ENCODE data around the gene UGGT2.

DNA sequence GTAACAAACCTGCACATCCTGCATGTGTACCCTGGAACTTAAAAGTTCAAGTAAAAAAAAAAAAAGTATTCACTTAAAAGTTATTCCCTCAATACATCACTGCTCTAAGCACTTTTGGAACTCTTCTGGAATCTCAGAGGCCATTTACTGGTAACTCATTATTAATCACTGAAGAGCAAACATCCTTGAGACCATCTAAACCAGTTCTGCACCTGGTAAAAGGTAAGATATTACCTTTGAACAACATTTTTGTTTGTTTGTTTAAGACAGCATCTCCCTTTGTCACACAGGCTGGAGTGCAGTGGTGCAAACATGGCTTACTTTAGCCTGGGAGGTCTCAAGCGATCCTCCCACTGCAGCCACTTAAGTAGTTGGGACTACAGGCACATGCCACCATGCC lies 16.7 kb downstream of the UGGT2 start:
- no peak for TF ChIP-seq CTCF (conservative IDR thresholded peaks at IDR 0.05; ENCODE audit: low read length)
- TF ChIP-seq EZH2phosphoT487 (IDR thresholded peaks at IDR 0.05; ENCODE audit: borderline replicate concordance, low read depth, low read length) = no peak

Data from OCI-LY7 (cell line).